Smooth muscle cell (in vitro differentiated cells): Measurements from ENCODE around the gene EPSTI1. TPM values are rescaled to one million over a fixed set of nuclear protein-coding genes. Genes with fewer than 3 reads are reported as not detected.

Experiments
- DNase-seq: peaks from one replicate; lab custom pipeline; 2025; ENCODE audit not compliant: unreplicated experiment; lab: John Stamatoyannopoulos, UW
- H2AFZ ChIP-seq: fragments of 200-600 bp; sonication (generic); 2 replicates; pipeline ENCODE4 v1.6.0; 2016; ENCODE audit warnings: antibody characterized with exemption, low read depth, mild to moderate bottlenecking
- H3F3A ChIP-seq: fragments of 200-600 bp; sonication (generic); 2 replicates; pipeline ENCODE4 v1.6.0; 2017; ENCODE audit warnings: antibody characterized with exemption, low read depth
- H3K27ac ChIP-seq: fragments of 200-600 bp; sonication (generic); 2 replicates; pipeline ENCODE4 v1.5.1; 2016; ENCODE audit warnings: low read depth, mild to moderate bottlenecking
- H3K27me3 ChIP-seq: fragments of 200-600 bp; sonication (generic); 2 replicates; pipeline ENCODE4 v1.6.1; 2016; ENCODE audit warnings: low read depth, mild to moderate bottlenecking
- H3K36me3 ChIP-seq: fragments of 200-600 bp; sonication (generic); 2 replicates; pipeline ENCODE4 v1.5.1; 2016; ENCODE audit warnings: low read depth
- H3K4me1 ChIP-seq: fragments of 200-600 bp; sonication (generic); 2 replicates; pipeline ENCODE4 v1.5.1; 2016; ENCODE audit warnings: low read depth
- H3K4me2 ChIP-seq: fragments of 200-600 bp; sonication (generic); 2 replicates; pipeline ENCODE4 v1.6.0; 2016; ENCODE audit warnings: mild to moderate bottlenecking
- H3K4me3 ChIP-seq: fragments of 200-600 bp; sonication (generic); 2 replicates; pipeline ENCODE4 v1.5.1; 2016; ENCODE audit warnings: mild to moderate bottlenecking
- H3K79me2 ChIP-seq: fragments of 200-600 bp; sonication (generic); 2 replicates; pipeline ENCODE4 v1.6.0; 2016; ENCODE audit warnings: low read depth, mild to moderate bottlenecking
- H3K9ac ChIP-seq: fragments of 200-600 bp; sonication (generic); 2 replicates; pipeline ENCODE4 v1.6.0; 2016; ENCODE audit warnings: low read depth
- H3K9me3 ChIP-seq: fragments of 200-600 bp; sonication (generic); replicated peaks from 2 replicates; pipeline ENCODE4 v1.5.1; 2016; ENCODE audit warnings: low read depth
- H4K20me1 ChIP-seq: fragments of 200-600 bp; sonication (generic); 2 replicates; pipeline ENCODE4 v1.6.0; 2016; ENCODE audit warnings: low read depth
- CTCF ChIP-seq: fragments of 200-600 bp; sonication (generic); IDR thresholded peaks from 2 replicates; pipeline ENCODE4 v1.5.1; 2017; ENCODE audit warnings: borderline replicate concordance, mild to moderate bottlenecking, antibody characterized with exemption; ENCODE audit not compliant: insufficient read depth, poor library complexity, severe bottlenecking
- WGBS: methylation state at CpG from one replicate; pipeline ENCODE4 v1.1.7; 2016; ENCODE audit warnings: low lambda C conversion rate; 5-methylcytosine and 5-hydroxymethylcytosine counted together
- polyA plus RNA-seq: library from polyadenylated mRNA; unstranded; fragments of >200 nt; fragmentation: Nextera tagmentation; extraction: Ambion mirVana; gene quantifications from 2 replicates; pipeline ENCODE4 v1.2.1, GENCODE V29; 2016
- total RNA-seq: library from RNA; depleted of rRNA; stranded (reverse); fragments of >200 nt; gene quantifications from 2 replicates; pipeline ENCODE4 v1.2.3, GENCODE V29; 2014

Gene EPSTI1
- total and polyA plus RNA-seq, 2 experiments from 2014 or later: 2.4 to 3.3 TPM

DNA sequence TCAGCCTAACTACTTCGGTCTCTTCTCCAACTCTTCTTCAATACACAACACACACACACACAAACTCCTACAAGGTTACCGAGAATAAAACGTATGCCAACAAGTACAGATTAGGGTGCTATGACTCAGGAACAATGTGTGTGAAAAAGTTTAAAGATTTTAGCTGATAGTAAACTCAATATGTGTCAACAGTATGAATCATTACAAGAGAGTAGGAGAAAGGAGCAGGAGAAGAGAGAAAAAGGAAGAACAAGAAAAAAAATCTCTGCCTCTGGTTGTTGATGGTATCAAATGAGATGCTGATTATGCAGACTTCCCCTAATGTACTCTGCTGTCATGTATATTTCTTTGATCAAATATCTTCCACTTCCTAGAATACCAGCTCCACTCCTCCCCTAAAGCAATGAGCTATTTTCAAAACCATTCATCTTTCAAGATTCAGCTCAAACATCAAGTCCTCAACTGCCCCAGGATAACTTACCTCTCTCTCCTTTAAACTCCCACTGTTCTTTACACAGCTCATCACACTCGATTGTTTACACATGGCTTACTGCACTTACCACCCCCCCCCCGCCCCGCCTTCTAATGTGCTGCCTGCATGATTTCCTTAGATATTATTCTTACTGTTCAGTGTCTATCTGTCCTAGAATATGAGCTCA is 115.0 kb downstream of the EPSTI1 start:
- WGBS: 32% methylated on average over 6 of the region's 6 CpGs
- no peaks in the 10 kb centered on the region for H3K79me2 ChIP-seq
- TF ChIP-seq CTCF: no peak

DNA sequence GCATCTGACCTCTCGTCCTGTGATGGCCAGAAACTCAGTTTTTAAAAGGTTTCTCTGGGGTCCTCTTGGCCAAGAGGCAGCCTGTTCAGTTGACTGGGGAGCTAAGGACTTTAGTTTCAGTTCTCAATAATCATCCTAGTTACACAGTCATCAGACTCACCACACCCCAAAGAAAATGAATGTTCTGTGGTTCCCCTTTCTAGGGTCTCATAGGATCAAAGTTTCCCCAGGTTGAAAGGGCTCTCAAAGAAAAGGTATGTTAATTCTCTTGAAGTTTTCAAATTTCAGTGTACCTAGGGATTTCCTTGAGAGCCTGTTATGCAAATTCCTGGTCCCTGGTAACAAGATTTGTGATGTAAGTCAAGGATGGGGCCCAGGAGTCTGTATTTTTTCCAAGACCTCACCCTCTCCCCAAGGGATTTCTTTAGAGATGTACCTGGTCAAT is 115.7 kb downstream of the EPSTI1 start:
- H3K9me3 ChIP-seq: no peaks in the 10 kb centered on the region
- H3K4me1 ChIP-seq: peaks cover 14% of the 10 kb centered on the region
- 17% methylated on average over 1 of the region's 1 CpG for WGBS
- H4K20me1 ChIP-seq: no peaks in the 10 kb centered on the region
- peak overlapping the region; percentile 75 for H3K4me2 ChIP-seq
- H3K36me3 ChIP-seq: no peaks in the 10 kb centered on the region
- DNase-seq: no peak
- peak overlapping the region; percentile 70 for H2AFZ ChIP-seq
- H3K27me3 ChIP-seq: peaks cover 15% of the 10 kb centered on the region
- H3F3A ChIP-seq: peaks cover 7% of the 10 kb centered on the region
- H3K9ac ChIP-seq: no peak overlapping the region
- TF ChIP-seq CTCF: no peak
- H3K4me3 ChIP-seq: peak overlapping the region; percentile 22
- peak overlapping the region; percentile 25 for H3K27ac ChIP-seq
- H3K79me2 ChIP-seq: no peaks in the 10 kb centered on the region

More for the DNA sequence above, 115.0 kb downstream of the EPSTI1 start:
- H3K4me3 ChIP-seq: no peak overlapping the region
- H3F3A ChIP-seq: peaks cover 7% of the 10 kb centered on the region
- H3K27me3 ChIP-seq: peaks cover 11% of the 10 kb centered on the region
- H2AFZ ChIP-seq: no peak overlapping the region
- H3K9me3 ChIP-seq: no peaks in the 10 kb centered on the region
- no peak overlapping the region for H3K27ac ChIP-seq
- H4K20me1 ChIP-seq: no peaks in the 10 kb centered on the region
- H3K4me2 ChIP-seq: no peak overlapping the region
- H3K9ac ChIP-seq: no peak overlapping the region
- DNase-seq: no peak
- H3K36me3 ChIP-seq: no peaks in the 10 kb centered on the region
- peaks cover 14% of the 10 kb centered on the region for H3K4me1 ChIP-seq

GRCh38 chr13:42875475-42876269 is 116.4 kb downstream of the EPSTI1 start:
- Histone ChIP-seq H3K27ac (peak overlapping the region; percentile 25), H3K4me3 (peak overlapping the region; percentile 22), H3K9me3 (no peaks in the 10 kb centered on the region), H2AFZ (peak overlapping the region; percentile 70), H3K4me2 (peak overlapping the region; percentile 75), H3K27me3 (peaks cover 15% of the 10 kb centered on the region), H3K9ac (no peak overlapping the region), H3F3A (peaks cover 7% of the 10 kb centered on the region), H3K79me2 (no peaks in the 10 kb centered on the region), H3K36me3 (no peaks in the 10 kb centered on the region), H4K20me1 (no peaks in the 10 kb centered on the region), H3K4me1 (peaks cover 14% of the 10 kb centered on the region)
- 35% methylated on average over 12 of the region's 12 CpGs for WGBS
- TF ChIP-seq CTCF: no peak
- DNase-seq: no peak
